Measurements from ENCODE around the gene MT1A.

MT1A gene

DNA sequence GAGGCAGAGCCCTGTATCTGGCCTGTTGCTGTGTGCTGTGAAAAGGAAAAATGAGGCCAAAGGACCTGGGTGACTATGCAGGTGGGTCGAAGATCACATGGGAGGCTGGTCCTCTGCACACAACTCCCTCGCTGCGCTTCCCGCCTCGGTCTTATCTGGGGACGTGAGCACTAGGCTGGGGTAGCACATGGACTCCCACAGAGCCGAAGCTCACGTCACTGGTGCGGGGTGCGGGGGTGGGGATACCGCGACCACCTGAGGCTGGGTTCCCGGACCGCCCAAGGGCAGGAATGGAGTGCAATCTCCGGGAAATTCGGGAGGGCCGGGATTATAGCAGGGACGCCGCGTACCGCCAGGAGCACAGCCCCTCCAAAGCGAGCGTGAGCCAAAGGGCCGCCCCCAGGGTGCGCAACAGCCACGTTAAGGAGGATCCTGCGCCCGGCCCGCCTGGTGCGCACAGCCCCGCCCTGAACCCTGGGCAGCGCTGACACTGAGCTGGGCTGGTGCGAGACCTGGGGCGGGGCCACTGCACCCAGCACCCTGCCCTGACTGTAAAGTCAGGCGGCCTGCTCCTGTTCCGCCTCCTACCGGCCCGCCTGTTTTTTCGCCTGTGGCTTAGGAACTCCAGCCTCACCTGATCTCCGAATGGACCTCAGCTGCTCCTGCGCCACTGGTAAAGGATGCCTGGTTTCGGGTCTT is 4.8 kb downstream of the MT1A start:
- no peak for DNase-seq (ENCODE audit: low read depth, low spot score)
- Histone ChIP-seq H3K9me3 (ENCODE audit: control insufficient read depth, insufficient read depth, low read length) (no peaks in the 10 kb centered on the region), H3K4me3 (ENCODE audit: low read length) (peak overlapping the region; percentile 4; the same call in 1 of the 2 replicates), H3K27me3 (ENCODE audit: control insufficient read depth, insufficient read depth, low read length) (peaks cover 95% of the 10 kb centered on the region), H3K27ac (ENCODE audit: low read length) (no peak overlapping the region), H3K4me1 (ENCODE audit: control insufficient read depth, insufficient read depth, low read length) (no peaks in the 10 kb centered on the region), H3K36me3 (ENCODE audit: control insufficient read depth, insufficient read depth, low read length) (no peaks in the 10 kb centered on the region)
- no CpG with 5 or more reads among the region's 42 CpGs for WGBS (ENCODE audit: insufficient coverage, insufficient read length)

DNA sequence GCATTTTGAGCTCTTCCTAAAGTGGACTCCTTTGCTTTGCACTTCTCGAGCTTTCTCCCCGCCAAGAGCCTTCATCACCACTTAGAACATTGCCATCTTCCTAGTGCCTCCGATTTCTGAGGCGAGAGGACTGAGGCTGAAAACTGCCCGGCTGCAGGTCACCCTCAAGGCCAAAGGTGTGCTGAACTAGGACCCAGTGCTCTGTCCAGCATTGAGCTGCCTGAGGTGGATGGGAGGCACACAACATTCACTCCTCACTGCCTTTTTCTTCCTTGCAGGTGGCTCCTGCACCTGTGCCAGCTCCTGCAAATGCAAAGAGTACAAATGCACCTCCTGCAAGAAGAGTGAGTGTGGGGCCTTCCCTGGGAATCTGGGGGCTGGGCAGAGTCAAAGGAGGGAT is 5.4 kb downstream of the MT1A start:
- Histone ChIP-seq H3K27ac (ENCODE audit: low read length) (no peak overlapping the region), H3K4me3 (ENCODE audit: low read length) (no peak overlapping the region)

DNA sequence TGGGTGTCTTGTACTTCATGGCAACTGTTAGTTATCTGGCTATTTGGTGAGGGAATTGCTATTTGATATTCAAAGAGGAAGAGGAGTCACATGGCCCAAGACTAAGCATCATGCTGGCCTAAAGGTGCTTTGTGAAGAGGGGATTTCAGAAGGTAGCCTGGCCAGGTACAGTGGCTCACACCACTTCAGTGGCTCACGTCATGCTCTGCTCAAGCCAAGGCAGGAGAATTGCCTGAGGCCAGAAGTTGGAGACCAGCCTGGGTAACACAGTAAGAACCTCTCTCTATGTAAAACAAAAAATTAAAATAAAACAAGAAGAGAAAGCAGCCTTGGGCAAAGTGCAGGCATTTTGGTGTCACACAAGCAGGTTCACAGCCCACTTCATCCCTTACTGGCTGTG is 6.8 kb downstream of the MT1A start:
- WGBS (ENCODE audit: insufficient coverage, insufficient read length) = no CpG with 5 or more reads among the region's 1 CpG
- DNase-seq (ENCODE audit: low read depth, low spot score) = no peak
- Histone ChIP-seq H3K9me3 (ENCODE audit: control insufficient read depth, insufficient read depth, low read length) (no peaks in the 10 kb centered on the region), H3K27ac (ENCODE audit: low read length) (no peak overlapping the region), H3K36me3 (ENCODE audit: control insufficient read depth, insufficient read depth, low read length) (no peaks in the 10 kb centered on the region), H3K4me3 (ENCODE audit: low read length) (no peak overlapping the region), H3K27me3 (ENCODE audit: control insufficient read depth, insufficient read depth, low read length) (peaks cover 88% of the 10 kb centered on the region), H3K4me1 (ENCODE audit: control insufficient read depth, insufficient read depth, low read length) (no peaks in the 10 kb centered on the region)

More for the DNA sequence above, 5.4 kb downstream of the MT1A start:
- Histone ChIP-seq H3K4me1 (ENCODE audit: control insufficient read depth, insufficient read depth, low read length) (no peaks in the 10 kb centered on the region), H3K36me3 (ENCODE audit: control insufficient read depth, insufficient read depth, low read length) (no peaks in the 10 kb centered on the region), H3K27me3 (ENCODE audit: control insufficient read depth, insufficient read depth, low read length) (peaks cover 96% of the 10 kb centered on the region), H3K9me3 (ENCODE audit: control insufficient read depth, insufficient read depth, low read length) (no peaks in the 10 kb centered on the region)
- no peak for DNase-seq (ENCODE audit: low read depth, low spot score)
- no CpG with 5 or more reads among the region's 5 CpGs for WGBS (ENCODE audit: insufficient coverage, insufficient read length)

DNA sequence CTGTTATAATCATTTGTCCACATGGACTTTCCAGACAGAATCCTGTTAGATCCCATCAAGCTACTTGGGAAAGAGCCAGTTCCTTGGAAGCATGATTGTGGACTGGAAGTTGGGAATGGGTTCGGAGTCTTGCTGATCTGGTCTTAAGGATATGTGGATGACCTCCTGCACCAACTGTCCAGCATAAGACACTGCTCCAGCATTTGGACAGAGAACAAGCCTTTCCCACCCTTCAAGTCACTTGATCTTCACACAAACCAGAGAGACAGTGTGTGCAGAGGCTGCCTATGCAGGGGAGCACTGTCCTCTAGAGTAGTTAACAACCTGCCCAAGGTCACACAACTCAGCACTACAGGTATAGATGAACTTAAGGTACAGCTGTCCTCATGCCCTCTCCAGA is 7.4 kb downstream of the MT1A start:
- WGBS (ENCODE audit: insufficient coverage, insufficient read length) = no CpG with 5 or more reads among the region's 1 CpG
- Histone ChIP-seq H3K27me3 (ENCODE audit: control insufficient read depth, insufficient read depth, low read length) (peaks cover 83% of the 10 kb centered on the region), H3K9me3 (ENCODE audit: control insufficient read depth, insufficient read depth, low read length) (no peaks in the 10 kb centered on the region), H3K4me1 (ENCODE audit: control insufficient read depth, insufficient read depth, low read length) (no peaks in the 10 kb centered on the region), H3K27ac (ENCODE audit: low read length) (no peak overlapping the region), H3K36me3 (ENCODE audit: control insufficient read depth, insufficient read depth, low read length) (no peaks in the 10 kb centered on the region), H3K4me3 (ENCODE audit: low read length) (no peak overlapping the region)
- no peak for DNase-seq (ENCODE audit: low read depth, low spot score)

DNA sequence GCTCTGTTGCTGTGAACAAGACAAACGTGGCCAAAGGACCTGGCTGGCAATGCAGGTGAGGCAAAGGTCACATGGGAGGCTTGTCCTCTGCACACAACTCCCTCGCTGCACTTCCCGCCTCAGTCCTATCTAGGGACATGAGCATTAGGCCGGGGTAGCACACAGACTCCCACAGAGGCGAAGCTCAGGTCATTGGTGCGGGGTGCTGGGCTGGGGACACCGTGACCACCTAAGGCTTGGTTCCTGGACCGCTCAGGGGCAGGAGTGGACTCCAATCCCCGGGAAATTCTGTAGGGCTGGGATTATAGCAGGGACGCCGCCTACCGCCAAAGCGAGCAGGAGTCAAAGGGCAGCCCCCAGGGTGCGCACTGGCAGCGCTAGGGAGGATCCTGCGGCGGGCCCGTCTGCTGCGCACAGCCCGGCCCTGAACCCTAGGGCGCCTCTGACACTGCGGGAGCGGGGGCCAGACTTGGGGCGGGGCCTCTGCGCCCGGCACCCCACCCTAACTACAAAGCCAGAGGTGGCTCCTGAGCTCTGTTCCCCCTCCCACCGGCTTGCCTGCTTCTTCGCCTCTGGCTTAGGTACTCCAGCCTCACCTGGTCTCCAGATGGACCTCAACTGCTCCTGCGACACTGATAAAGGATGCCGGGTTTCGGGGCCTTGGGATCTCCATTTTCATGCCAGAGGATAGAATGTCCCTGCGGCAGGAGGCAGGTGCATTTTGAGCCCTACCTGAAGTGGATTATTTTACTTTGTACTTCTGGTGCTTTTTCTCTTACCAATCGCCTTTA is 9.4 kb downstream of the MT1A start:
- no CpG with 5 or more reads among the region's 33 CpGs for WGBS (ENCODE audit: insufficient coverage, insufficient read length)
- no peak for DNase-seq (ENCODE audit: low read depth, low spot score)
- Histone ChIP-seq H3K4me1 (ENCODE audit: control insufficient read depth, insufficient read depth, low read length) (no peaks in the 10 kb centered on the region), H3K27ac (ENCODE audit: low read length) (no peak overlapping the region), H3K4me3 (ENCODE audit: low read length) (no peak overlapping the region), H3K27me3 (ENCODE audit: control insufficient read depth, insufficient read depth, low read length) (peaks cover 63% of the 10 kb centered on the region), H3K9me3 (ENCODE audit: control insufficient read depth, insufficient read depth, low read length) (no peaks in the 10 kb centered on the region), H3K36me3 (ENCODE audit: control insufficient read depth, insufficient read depth, low read length) (no peaks in the 10 kb centered on the region)

DNA sequence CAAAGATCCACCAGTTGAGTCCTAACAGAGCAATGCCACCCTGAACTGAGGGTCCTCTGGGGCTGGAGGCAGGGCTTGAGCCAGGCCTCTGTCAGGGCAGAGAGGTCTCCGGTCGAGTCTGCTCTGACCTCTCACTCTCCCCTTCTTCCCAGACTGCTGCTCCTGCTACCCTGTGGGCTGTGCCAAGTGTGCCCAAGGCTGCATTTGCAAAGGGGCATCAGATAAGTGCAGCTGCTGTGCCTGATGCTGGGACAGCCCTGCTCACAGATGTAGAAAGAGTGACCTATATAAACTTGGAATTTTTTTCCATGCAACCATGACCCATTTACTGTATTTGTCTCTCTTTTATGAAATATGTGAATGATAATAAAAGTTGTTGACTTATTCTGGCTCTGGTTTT is 10.8 kb downstream of the MT1A start:
- Histone ChIP-seq H3K9me3 (ENCODE audit: control insufficient read depth, insufficient read depth, low read length) (no peaks in the 10 kb centered on the region), H3K4me1 (ENCODE audit: control insufficient read depth, insufficient read depth, low read length) (no peaks in the 10 kb centered on the region), H3K36me3 (ENCODE audit: control insufficient read depth, insufficient read depth, low read length) (no peaks in the 10 kb centered on the region), H3K27me3 (ENCODE audit: control insufficient read depth, insufficient read depth, low read length) (peaks cover 49% of the 10 kb centered on the region), H3K4me3 (ENCODE audit: low read length) (no peak overlapping the region), H3K27ac (ENCODE audit: low read length) (no peak overlapping the region)
- no CpG with 5 or more reads among the region's 2 CpGs for WGBS (ENCODE audit: insufficient coverage, insufficient read length)
- DNase-seq (ENCODE audit: low read depth, low spot score) = no peak

DNA sequence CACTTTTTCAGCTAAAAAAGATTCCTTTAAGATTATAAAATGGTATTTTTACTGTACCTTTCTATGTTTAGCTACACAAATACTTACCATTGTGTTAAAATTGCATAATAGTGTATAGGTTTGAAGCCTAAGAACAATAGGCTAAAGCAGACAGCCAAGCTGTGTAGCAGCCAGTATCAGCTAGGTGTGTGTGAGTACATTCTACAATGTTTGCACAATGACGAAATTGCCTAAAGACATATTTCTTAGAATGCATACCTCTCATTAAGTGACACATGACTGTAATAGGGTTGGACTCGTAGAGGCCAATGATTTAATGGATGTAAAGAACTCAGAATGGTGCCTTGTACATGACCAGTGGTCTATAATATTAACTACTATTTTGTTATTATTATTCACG is 11.4 kb downstream of the MT1A start:
- Histone ChIP-seq H3K9me3 (ENCODE audit: control insufficient read depth, insufficient read depth, low read length) (no peaks in the 10 kb centered on the region), H3K27ac (ENCODE audit: low read length) (no peak overlapping the region), H3K27me3 (ENCODE audit: control insufficient read depth, insufficient read depth, low read length) (peaks cover 43% of the 10 kb centered on the region), H3K4me1 (ENCODE audit: control insufficient read depth, insufficient read depth, low read length) (no peaks in the 10 kb centered on the region), H3K36me3 (ENCODE audit: control insufficient read depth, insufficient read depth, low read length) (no peaks in the 10 kb centered on the region), H3K4me3 (ENCODE audit: low read length) (no peak overlapping the region)
- WGBS (ENCODE audit: insufficient coverage, insufficient read length) = no CpG with 5 or more reads among the region's 3 CpGs
- DNase-seq (ENCODE audit: low read depth, low spot score) = no peak

DNA sequence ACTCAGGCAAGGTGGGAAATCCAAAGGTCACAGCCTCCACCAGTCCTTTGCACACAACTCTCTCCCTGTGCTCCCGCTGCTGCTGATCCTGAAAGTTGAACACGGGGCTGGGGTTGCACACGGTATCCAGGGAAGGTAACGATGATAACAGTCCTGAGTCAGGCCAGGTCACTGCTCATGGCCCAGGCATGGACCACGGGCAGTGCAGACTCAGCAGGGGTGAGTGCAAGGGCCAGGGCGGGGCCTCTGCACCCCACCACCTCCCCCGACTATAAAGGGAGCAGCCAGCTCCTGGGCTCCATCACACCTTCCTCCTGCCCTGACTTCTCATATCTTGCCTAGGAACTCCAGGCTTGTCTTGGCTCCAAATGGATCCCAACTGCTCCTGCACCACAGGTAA is 13.1 kb downstream of the MT1A start, which contains the start of gene MT1B:
Gene MT1B, plus strand, starts transcription at position 301 of the 400 bp plus-strand sequence. Its CDS starts 68 bp downstream, at position 369.
- no peak within 1 kb of the TSS for H3K4me3 ChIP-seq (ENCODE audit: low read length)
- no CpG with 5 or more reads among the region's 7 CpGs for WGBS (ENCODE audit: insufficient coverage, insufficient read length)
- H3K9me3 ChIP-seq (ENCODE audit: control insufficient read depth, insufficient read depth, low read length) = no peaks in the 10 kb centered on the region
- no peaks in the 10 kb centered on the region for H3K36me3 ChIP-seq (ENCODE audit: control insufficient read depth, insufficient read depth, low read length)
- peaks cover 27% of the 10 kb centered on the region for H3K27me3 ChIP-seq (ENCODE audit: control insufficient read depth, insufficient read depth, low read length)
- H3K4me1 ChIP-seq (ENCODE audit: control insufficient read depth, insufficient read depth, low read length) = no peaks in the 10 kb centered on the region
- H3K27ac ChIP-seq (ENCODE audit: low read length) = no peak within 1 kb of the TSS
- no peak for DNase-seq (ENCODE audit: low read depth, low spot score)

DNA sequence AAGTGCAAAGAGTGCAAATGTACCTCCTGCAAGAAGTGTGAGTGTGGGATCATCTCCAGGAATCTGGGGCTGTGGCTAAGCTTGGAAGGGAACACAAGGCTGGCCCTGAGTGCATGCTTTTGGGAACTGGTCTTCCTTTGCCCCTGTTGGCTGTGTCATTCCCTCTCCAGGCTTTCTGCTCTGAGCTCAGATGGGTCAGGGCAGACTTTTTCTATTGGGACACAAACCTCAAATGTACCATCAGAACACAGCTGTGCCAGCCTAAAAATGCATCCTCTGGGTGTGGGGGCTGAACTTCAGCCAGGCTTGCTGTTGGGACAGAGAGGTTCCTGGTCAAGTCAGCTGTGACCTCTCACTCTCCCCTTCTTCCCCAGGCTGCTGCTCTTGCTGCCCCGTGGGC is 14.1 kb downstream of the MT1A start:
- Histone ChIP-seq H3K27me3 (ENCODE audit: control insufficient read depth, insufficient read depth, low read length) (peaks cover 18% of the 10 kb centered on the region), H3K4me1 (ENCODE audit: control insufficient read depth, insufficient read depth, low read length) (no peaks in the 10 kb centered on the region), H3K27ac (ENCODE audit: low read length) (no peak overlapping the region), H3K36me3 (ENCODE audit: control insufficient read depth, insufficient read depth, low read length) (no peaks in the 10 kb centered on the region), H3K9me3 (ENCODE audit: control insufficient read depth, insufficient read depth, low read length) (no peaks in the 10 kb centered on the region), H3K4me3 (ENCODE audit: low read length) (no peak overlapping the region)
- WGBS (ENCODE audit: insufficient coverage, insufficient read length) = no CpG with 5 or more reads among the region's 1 CpG
- DNase-seq (ENCODE audit: low read depth, low spot score) = no peak

DNA sequence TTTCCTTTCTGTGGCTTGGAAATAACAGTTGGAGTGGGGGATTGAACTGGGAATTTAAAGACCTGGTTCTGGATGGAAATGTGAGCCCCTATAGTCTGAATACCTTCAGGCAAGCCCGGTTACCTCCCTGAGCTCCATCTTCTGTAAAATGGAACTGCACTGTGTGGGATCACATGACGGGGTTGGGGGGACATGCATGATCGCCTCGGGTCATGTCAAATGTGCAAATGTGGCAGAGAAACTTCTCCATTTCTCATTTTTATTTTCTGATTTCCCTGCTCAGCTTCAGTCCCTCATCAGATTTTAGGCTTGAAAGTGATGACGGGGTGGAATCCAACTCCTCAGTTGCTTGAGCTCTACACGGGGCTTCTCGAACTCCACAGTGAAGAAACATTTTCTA is 14.8 kb downstream of the MT1A start:
- Histone ChIP-seq H3K4me1 (ENCODE audit: control insufficient read depth, insufficient read depth, low read length) (no peaks in the 10 kb centered on the region), H3K4me3 (ENCODE audit: low read length) (no peak overlapping the region), H3K27ac (ENCODE audit: low read length) (no peak overlapping the region), H3K9me3 (ENCODE audit: control insufficient read depth, insufficient read depth, low read length) (no peaks in the 10 kb centered on the region), H3K36me3 (ENCODE audit: control insufficient read depth, insufficient read depth, low read length) (no peaks in the 10 kb centered on the region), H3K27me3 (ENCODE audit: control insufficient read depth, insufficient read depth, low read length) (peaks cover 17% of the 10 kb centered on the region)
- no CpG with 5 or more reads among the region's 7 CpGs for WGBS (ENCODE audit: insufficient coverage, insufficient read length)
- DNase-seq (ENCODE audit: low read depth, low spot score) = no peak

Measured in iPS DF 6.9 (cell line).